Parathyroid adenoma (tissue), 2 donors: ENCODE data around the gene PGM3.

Source experiments
- H2AFZ ChIP-seq: fragments of 300-600 bp; sonication (generic); one replicate; pipeline ENCODE4 v1.7.0; 2017; ENCODE audit warnings: antibody characterized with exemption, mild to moderate bottlenecking
- H3K27ac ChIP-seq: fragments of 300-600 bp; sonication (generic); one replicate; pipeline ENCODE4 v1.7.0; 2017
- H3K27me3 ChIP-seq: fragments of 300-600 bp; sonication (generic); one replicate; pipeline ENCODE4 v1.7.0; 2017; ENCODE audit warnings: low read length; ENCODE audit not compliant: control insufficient read depth, insufficient read depth
- H3K36me3 ChIP-seq: fragments of 300-600 bp; sonication (generic); one replicate; pipeline ENCODE4 v1.7.0; 2017; ENCODE audit warnings: low read length; ENCODE audit not compliant: control insufficient read depth, insufficient read depth
- H3K4me1 ChIP-seq: fragments of 300-600 bp; sonication (generic); one replicate; pipeline ENCODE4 v1.7.0; 2017; ENCODE audit warnings: control low read depth
- H3K4me2 ChIP-seq: fragments of 300-600 bp; sonication (generic); one replicate; pipeline ENCODE4 v1.7.0; 2017; ENCODE audit warnings: low read length
- H3K4me3 ChIP-seq: fragments of 300-600 bp; sonication (generic); one replicate; pipeline ENCODE4 v1.7.0; 2017; ENCODE audit warnings: low read depth, low read length
- H3K79me2 ChIP-seq: fragments of 300-600 bp; sonication (generic); one replicate; pipeline ENCODE4 v1.7.0; 2017; ENCODE audit warnings: control low read depth
- H3K9ac ChIP-seq: fragments of 300-600 bp; sonication (generic); one replicate; pipeline ENCODE4 v1.7.0; 2017; ENCODE audit warnings: mild to moderate bottlenecking
- H3K9me3 ChIP-seq: fragments of 300-600 bp; sonication (generic); one replicate; pipeline ENCODE4 v1.7.0; 2017; ENCODE audit warnings: low read length; ENCODE audit not compliant: control insufficient read depth
- TF ChIP-seq, protein P1 (sequence below): fragments of 300-600 bp; sonication (generic); IDR thresholded peaks from one replicate; pipeline ENCODE4 v1.7.0; 2017; ENCODE audit warnings: antibody characterized with exemption, mild to moderate bottlenecking
- donor health status: primary hyperparathyroidism.

PGM3 gene

GRCh38 chr6:83126807-83127206, 66.3 kb downstream of the PGM3 start:
- Histone ChIP-seq H2AFZ (no peak overlapping the region), H3K36me3 (no peaks in the 10 kb centered on the region), H3K9ac (no peak overlapping the region), H3K4me3 (no peak overlapping the region), H3K4me1 (no peaks in the 10 kb centered on the region), H3K4me2 (no peak overlapping the region), H3K9me3 (no peaks in the 10 kb centered on the region), H3K79me2 (no peaks in the 10 kb centered on the region), H3K27ac (no peak overlapping the region), H3K27me3 (no peaks in the 10 kb centered on the region)
- TF ChIP-seq, protein P1, sequence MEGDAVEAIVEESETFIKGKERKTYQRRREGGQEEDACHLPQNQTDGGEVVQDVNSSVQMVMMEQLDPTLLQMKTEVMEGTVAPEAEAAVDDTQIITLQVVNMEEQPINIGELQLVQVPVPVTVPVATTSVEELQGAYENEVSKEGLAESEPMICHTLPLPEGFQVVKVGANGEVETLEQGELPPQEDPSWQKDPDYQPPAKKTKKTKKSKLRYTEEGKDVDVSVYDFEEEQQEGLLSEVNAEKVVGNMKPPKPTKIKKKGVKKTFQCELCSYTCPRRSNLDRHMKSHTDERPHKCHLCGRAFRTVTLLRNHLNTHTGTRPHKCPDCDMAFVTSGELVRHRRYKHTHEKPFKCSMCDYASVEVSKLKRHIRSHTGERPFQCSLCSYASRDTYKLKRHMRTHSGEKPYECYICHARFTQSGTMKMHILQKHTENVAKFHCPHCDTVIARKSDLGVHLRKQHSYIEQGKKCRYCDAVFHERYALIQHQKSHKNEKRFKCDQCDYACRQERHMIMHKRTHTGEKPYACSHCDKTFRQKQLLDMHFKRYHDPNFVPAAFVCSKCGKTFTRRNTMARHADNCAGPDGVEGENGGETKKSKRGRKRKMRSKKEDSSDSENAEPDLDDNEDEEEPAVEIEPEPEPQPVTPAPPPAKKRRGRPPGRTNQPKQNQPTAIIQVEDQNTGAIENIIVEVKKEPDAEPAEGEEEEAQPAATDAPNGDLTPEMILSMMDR = no peak

DNA sequence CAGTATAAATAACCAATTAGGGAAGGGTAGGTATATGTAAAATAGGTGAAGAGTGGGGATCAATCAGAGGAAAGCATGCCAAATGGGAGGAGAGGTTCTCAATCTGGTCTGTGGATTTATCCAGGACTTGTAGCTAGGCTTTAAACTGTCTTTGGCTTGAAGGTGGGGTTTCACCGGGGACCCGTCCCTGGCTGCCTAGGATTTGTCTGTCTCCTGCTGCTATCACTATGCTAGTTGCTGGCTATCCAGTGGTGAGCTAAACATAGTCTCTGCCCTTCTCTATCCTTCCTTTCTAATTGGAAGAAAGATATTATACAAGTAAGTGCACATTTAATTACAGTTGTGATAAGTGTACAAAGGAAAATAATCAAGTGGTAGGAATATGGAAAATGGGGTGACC, 66.8 kb downstream of the PGM3 start:
- H3K4me2 ChIP-seq = no peak overlapping the region
- TF ChIP-seq, protein P1 = no peak
- no peaks in the 10 kb centered on the region for H3K27me3 ChIP-seq
- no peaks in the 10 kb centered on the region for H3K9me3 ChIP-seq
- no peak overlapping the region for H3K27ac ChIP-seq
- no peak overlapping the region for H2AFZ ChIP-seq
- no peak overlapping the region for H3K4me3 ChIP-seq
- H3K79me2 ChIP-seq = no peaks in the 10 kb centered on the region
- H3K36me3 ChIP-seq = no peaks in the 10 kb centered on the region
- no peak overlapping the region for H3K9ac ChIP-seq
- no peaks in the 10 kb centered on the region for H3K4me1 ChIP-seq

- H3K36me3 ChIP-seq = no peaks in the 10 kb centered on the region
Observed at GRCh38 chr6:83125425-83125824, 67.6 kb downstream of the PGM3 start.

DNA sequence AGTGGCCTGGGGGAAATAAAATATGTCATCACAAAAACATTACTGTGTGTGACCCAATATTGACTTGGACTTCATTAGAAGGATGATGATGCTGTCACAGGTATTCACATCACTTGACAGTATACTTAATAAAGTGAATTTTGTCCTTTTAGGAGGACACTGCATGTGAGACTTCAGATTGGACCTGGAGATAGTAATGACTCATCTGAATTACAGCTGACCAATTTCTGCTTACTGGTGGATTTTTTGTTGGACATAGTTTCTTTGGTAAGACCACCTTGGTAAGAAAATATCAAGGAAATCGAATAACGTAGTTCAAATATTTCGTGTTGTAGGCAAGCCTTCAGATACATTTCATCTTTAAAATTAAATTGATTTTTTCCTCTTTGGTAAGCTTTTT, 68.5 kb downstream of the PGM3 start:
- Histone ChIP-seq H3K36me3 (no peaks in the 10 kb centered on the region), H3K4me2 (no peak overlapping the region), H3K9me3 (no peaks in the 10 kb centered on the region), H3K79me2 (no peaks in the 10 kb centered on the region), H3K4me3 (no peak overlapping the region), H2AFZ (no peak overlapping the region), H3K4me1 (no peaks in the 10 kb centered on the region), H3K27ac (no peak overlapping the region), H3K27me3 (no peaks in the 10 kb centered on the region), H3K9ac (no peak overlapping the region)
- TF ChIP-seq, protein P1 = no peak

More at GRCh38 chr6:83125425-83125824, 67.6 kb downstream of the PGM3 start:
- Histone ChIP-seq H3K4me3 (no peak overlapping the region), H3K4me2 (no peak overlapping the region), H3K9ac (no peak overlapping the region), H2AFZ (no peak overlapping the region), H3K79me2 (no peaks in the 10 kb centered on the region), H3K27me3 (no peaks in the 10 kb centered on the region), H3K9me3 (no peaks in the 10 kb centered on the region), H3K4me1 (no peaks in the 10 kb centered on the region), H3K27ac (no peak overlapping the region)
- TF ChIP-seq, protein P1 = no peak

- Histone ChIP-seq H3K9ac (no peak overlapping the region), H3K27me3 (no peaks in the 10 kb centered on the region), H3K4me2 (no peak overlapping the region), H2AFZ (no peak overlapping the region), H3K4me1 (no peaks in the 10 kb centered on the region), H3K79me2 (no peaks in the 10 kb centered on the region), H3K27ac (no peak overlapping the region), H3K9me3 (no peaks in the 10 kb centered on the region), H3K36me3 (no peaks in the 10 kb centered on the region), H3K4me3 (no peak overlapping the region)
- TF ChIP-seq, protein P1 = no peak
Observed at GRCh38 chr6:83119742-83120300, 73.2 kb downstream of the PGM3 start.
